GM21723 (cell line): ENCODE data around the gene MAP3K20.

Experiments
- ATAC-seq: cut with Tn5 transposase; IDR thresholded peaks from one replicate; pipeline ENCODE4 v1.9.1; 2021; ENCODE audit warnings: mild to moderate bottlenecking, moderate library complexity; ENCODE audit not compliant: unreplicated experiment

Gene MAP3K20

GRCh38 chr2:173223871-173224270 is 148.2 kb downstream of the MAP3K20 start:
- ATAC-seq, result no peak

GRCh38 chr2:173226899-173227698 is 151.5 kb downstream of the MAP3K20 start:
- no peak for ATAC-seq

GRCh38 chr2:173229086-173229485 is 153.4 kb downstream of the MAP3K20 start:
- no peak for ATAC-seq

GRCh38 chr2:173230181-173230580 is 154.5 kb downstream of the MAP3K20 start:
- no peak for ATAC-seq

GRCh38 chr2:173231042-173231441 is 155.4 kb downstream of the MAP3K20 start:
- no peak for ATAC-seq

- ATAC-seq, result no peak
Measured at GRCh38 chr2:173231465-173231864, 155.8 kb downstream of the MAP3K20 start.

GRCh38 chr2:173232956-173233744 is 157.5 kb downstream of the MAP3K20 start:
- no peak for ATAC-seq

- ATAC-seq, result no peak
Measured at GRCh38 chr2:173235947-173236803, 160.5 kb downstream of the MAP3K20 start.

GRCh38 chr2:173238385-173238784 is 162.7 kb downstream of the MAP3K20 start:
- no peak for ATAC-seq

GRCh38 chr2:173238831-173239230 is 163.2 kb downstream of the MAP3K20 start:
- no peak for ATAC-seq

- ATAC-seq, result peak; percentile 98
Measured at GRCh38 chr2:173239644-173240043, 164.0 kb downstream of the MAP3K20 start.

- peak; percentile 27 for ATAC-seq
Measured at GRCh38 chr2:173240083-173240482, 164.4 kb downstream of the MAP3K20 start.

- no peak for ATAC-seq
Measured at GRCh38 chr2:173241643-173242042, 166.0 kb downstream of the MAP3K20 start.

- ATAC-seq, result no peak
Measured at GRCh38 chr2:173247156-173247555, 171.5 kb downstream of the MAP3K20 start.

GRCh38 chr2:173248381-173248780 is 172.7 kb downstream of the MAP3K20 start:
- ATAC-seq, result no peak

GRCh38 chr2:173249661-173250641 is 174.3 kb downstream of the MAP3K20 start:
- no peak for ATAC-seq

GRCh38 chr2:173251225-173251624 is 175.6 kb downstream of the MAP3K20 start:
- ATAC-seq, result no peak

- no peak for ATAC-seq
Measured at GRCh38 chr2:173252581-173252980, 176.9 kb downstream of the MAP3K20 start.

GRCh38 chr2:173254659-173255058 is 179.0 kb downstream of the MAP3K20 start:
- no peak for ATAC-seq

- ATAC-seq, result no peak
Measured at GRCh38 chr2:173258701-173259100, 183.1 kb downstream of the MAP3K20 start.
